Skin of body (tissue), 2 donors: ENCODE measurements around the gene HOMER2. TPM values are rescaled to one million over a fixed set of nuclear protein-coding genes. Genes with fewer than 3 reads are reported as not detected.

ENCODE experiments used
- DNase-seq: peaks from one replicate; lab custom pipeline; 2025; lab: John Stamatoyannopoulos, UW
- total RNA-seq: library from RNA; depleted of rRNA; stranded (reverse); fragments of >200 nt; gene quantifications from one replicate; pipeline ENCODE4 v1.2.3, GENCODE V29; 2014

HOMER2 gene
- total RNA-seq, 1 donor from 2014 or later = 16.8 TPM

GRCh38 chr15:82803793-82804574, 148.5 kb downstream of the HOMER2 start:
- DNase-seq = no peak

GRCh38 chr15:82802497-82802896, 150.0 kb downstream of the HOMER2 start:
- DNase-seq = no peak

- no peak for DNase-seq
Measured at GRCh38 chr15:82799183-82799841, 153.2 kb downstream of the HOMER2 start.

Other genes starting within 250 kb of the HOMER2 start
- gene AP3B2, start 242.8 kb downstream of the HOMER2 start, total RNA-seq = 0.89 TPM
- gene FSD2, start 146.7 kb downstream of the HOMER2 start, total RNA-seq = 6.5 TPM
- 5.7 TPM for gene WHAMM, start 143.1 kb downstream of the HOMER2 start, total RNA-seq
- 32.2 TPM for gene RAMAC, start 33.5 kb upstream of the HOMER2 start, total RNA-seq
- 11.7 TPM for gene C15orf40, start 58.9 kb upstream of the HOMER2 start, total RNA-seq
- 56.2 TPM for gene BTBD1, start 114.5 kb upstream of the HOMER2 start, total RNA-seq
- gene TM6SF1, start 154.9 kb upstream of the HOMER2 start, total RNA-seq = 4.5 TPM